Activated CD8-positive, alpha-beta memory T cell treated with anti-CD3 and anti-CD28 coated beads for 1 hour (primary cell): ENCODE results near the gene TMEM273.

Experiments used
- DNase-seq, 2 donors: peaks; one replicate each; pipeline ENCODE4 v3.0.0-alpha.2; 2020; ENCODE audit warnings: low read depth in 1 of 2; ENCODE audit errors: extremely low read depth in 1 of 2

TMEM273 gene

DNA sequence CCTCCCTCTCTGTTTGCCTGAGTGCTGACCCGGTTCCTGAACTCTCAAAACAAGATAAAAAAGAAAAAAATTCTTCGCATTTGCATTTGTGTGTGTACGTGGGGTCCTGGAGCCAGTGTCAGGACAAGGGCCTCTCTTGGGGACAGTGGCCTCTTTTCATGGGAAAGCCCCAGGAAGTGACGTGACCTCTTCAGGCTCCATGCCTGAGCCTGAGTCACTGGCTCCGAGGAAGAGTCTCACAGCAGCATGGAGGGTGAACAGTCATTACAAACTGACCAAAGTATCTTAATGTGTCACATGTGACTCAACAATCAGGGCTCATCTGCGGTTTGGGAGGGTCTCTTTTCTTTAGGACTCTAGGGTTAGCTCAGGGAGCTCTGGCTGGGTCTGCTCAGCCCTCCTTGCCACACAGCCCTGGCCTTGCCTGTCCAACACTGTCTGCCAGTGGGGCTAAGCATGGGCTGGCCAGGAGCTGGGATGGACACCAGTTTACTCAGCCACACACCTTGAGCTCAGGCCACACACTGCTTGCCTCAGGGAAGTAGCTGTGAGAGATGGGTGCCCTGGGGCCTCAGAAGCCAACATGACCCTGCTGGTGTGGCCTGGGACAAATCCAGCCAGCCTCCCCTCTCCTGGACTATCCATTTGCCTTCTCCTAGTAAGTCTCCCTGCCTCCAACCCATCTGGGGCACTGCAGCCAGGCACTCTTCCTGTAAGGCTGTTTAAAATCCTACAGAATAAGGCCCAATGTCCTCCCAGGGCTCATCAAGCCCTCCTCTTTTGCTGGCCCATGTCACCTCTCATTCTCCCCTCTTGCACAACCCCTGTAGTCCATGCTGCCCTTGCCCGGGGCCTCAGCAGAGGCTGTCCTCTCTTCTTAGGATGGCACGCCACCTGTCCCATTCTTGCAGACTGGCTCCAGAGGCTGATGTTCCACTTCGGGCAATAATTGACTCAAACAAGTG, 10.5 kb downstream of the TMEM273 start:
- peak in 1 of 2 donors; percentile 25 for DNase-seq

DNA sequence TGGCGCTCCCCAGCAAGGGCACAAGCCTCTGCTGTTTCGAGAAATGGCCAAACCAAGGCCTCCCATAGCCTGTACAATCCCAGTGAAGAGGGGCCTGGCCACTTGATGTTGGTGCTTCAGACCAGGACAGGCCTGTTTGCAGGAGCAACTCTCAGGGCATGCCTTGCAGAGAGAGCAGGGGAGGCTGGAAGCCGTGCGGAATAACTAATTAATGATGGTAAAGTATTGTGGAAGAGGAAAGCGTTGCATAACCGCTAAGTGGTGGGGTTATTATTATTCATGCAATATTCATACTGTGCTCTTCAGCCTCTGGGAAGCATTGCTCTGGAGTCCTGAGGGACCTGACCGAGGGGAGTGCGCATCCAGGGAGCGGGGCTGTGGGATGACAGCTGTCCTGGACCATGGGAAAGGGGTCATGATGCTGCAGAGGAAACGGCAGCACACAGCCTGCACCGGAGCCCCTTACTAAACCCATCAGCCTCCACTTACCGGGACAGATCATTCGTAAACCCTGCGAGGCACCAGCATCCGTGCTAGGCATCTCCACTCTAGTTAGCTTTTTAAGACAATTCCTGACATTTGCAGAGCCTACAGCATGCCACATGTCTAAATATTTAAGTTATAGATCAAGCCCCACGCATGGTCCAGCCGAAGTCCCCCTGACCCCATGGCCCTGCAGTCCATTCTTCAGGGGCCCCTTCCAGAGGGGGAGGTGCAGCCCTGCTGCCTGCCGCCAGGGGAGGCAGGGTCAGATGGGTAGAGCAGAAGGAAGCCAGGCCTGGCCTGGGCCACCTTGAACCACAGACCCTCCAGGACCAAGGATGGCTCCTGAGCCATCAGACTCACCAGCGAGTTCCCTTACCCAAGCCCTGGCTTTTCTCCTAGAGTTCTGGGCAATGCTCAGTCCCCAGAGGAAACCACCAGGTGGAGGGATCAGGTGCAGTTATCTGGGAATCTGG, 11.6 kb downstream of the TMEM273 start:
- no peak for DNase-seq

DNA sequence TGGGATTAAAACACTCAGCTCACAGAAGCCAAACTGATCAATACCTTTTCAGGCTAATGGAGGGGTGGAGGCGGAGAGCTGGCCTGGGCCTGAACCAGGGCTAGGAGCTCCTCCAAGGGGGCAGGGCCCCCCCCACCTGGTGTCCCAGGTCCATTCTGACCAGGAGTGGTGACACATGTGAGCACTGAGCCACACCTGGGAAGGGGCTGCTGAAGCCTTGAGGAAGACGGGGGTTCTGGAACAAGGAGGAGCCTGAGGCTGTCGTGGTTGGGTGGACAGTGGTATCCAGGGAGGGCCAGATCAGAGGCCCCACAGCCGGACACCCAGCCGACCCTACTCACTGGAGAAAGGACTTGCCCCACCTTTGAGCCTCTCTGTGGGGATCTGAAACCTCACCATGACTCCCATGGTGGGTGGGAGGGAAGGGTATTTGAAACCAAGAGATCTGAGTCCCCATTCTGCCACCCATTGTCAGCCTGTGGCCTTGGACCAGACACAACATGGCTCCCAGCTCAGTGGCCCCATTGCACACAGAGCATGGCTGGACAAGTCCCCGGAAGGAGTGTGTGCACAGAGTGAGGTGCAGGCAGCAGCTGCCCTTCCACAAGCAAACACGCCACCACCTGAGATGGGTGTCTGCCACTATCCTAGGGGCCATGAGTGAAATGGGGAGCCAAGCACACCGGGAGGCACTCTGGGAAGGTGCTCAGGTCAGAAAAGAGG, 12.4 kb downstream of the TMEM273 start:
- no peak for DNase-seq

DNA sequence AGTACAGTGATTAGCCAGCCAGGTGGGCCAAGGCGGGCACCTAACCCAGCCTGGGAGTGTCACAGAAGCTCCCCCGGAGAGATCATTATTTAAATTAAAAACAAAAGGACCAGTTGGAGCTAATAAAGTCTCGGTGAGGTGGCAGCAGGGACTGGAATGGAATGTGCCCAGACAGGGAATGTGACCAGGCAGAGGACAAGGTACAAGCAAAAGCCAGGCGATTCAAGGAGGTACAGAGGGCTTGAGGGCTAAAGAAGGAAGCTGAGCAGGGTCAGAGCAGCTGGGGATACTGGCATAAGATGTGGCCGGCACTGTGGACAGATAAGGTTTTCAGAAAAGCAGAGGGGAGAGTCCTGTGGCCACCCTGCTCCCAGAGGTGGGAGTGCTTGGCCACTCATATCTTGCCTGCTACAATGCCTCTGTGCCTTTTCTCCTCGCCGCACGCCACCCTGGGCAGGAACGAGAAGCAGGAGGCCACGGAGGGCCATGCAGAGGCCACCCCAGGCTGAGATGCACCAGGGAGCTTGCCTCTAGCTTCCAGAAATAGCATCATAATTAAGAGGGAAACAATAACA, 13.2 kb downstream of the TMEM273 start:
- no peak for DNase-seq

DNA sequence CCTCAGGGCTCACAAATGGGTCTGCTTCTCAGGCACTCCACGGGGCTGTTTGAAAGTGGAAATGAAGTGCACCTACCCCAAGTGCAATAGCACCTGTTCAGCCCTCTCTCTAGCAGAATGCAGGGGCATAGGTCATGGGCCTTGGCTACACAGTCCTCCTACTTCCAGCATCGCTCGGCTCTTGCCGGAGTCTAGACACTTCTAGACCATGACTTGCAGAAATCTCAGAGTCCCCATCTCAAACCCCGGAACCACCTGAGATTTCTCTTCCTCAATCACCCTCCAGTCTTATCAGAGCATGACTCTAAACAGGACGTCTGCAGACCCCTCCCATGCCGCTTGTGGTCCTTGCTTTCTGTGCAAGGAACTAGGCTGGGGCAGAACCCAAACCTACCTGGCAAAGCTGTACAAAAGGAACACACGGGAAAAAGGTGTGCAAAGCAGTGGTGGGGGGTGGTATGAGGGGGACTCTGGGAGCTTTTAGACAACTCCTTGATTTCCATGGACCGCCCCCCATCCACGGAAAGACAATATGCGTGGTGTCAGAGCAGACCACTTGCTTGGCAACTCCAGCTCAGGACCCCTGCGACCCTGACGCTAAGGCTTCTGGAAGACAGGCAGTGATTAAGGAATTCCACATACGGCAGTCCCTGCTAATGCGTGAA, 13.8 kb downstream of the TMEM273 start:
- no peak for DNase-seq

DNA sequence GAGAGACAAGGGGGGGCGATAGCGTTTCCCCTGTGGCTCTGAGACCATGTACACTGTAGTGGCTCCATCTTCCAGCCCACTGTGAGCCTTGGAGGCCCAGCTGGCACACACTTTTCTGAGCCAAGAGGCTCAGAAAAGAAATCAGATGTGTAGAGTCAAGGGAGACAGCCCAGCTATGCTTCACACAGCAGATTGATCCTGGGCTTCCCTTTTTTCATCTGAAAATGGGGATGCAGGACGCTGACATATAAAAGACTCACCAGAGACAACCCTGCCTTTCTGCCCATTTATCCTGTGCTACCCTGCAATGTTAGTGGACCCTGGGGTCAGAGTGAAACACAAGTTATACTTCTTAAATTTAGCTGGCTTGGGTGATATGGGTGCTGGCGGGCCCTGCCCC, 14.3 kb downstream of the TMEM273 start:
- DNase-seq, result no peak

DNA sequence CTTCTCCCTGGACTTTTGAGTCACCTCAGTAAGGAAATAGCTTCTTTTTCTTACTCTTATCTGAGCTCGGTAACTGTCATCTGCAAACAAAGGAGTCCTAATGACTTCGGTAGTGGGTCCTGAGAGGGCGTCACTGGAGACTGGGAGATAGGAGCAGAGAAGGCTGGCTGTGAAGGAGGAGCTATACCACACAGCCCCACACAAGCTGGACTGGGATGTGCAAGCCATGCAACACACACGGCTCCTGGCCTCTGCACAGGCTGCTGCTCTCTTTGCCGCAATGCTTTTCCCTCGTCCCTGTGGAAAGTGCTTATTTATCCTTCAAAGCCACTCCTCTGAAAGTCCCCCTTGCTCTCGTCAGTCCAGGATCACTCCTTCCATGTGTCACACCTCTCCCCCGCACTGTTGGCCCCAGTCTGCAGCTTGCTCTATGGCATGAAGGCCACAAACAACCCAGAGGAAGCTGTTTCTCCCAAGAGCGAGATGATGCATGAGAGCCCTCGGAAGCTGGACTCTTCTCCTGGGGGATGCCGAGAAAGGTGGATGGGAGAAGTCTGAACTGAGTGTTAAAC, 14.9 kb downstream of the TMEM273 start:
- no peak for DNase-seq

DNA sequence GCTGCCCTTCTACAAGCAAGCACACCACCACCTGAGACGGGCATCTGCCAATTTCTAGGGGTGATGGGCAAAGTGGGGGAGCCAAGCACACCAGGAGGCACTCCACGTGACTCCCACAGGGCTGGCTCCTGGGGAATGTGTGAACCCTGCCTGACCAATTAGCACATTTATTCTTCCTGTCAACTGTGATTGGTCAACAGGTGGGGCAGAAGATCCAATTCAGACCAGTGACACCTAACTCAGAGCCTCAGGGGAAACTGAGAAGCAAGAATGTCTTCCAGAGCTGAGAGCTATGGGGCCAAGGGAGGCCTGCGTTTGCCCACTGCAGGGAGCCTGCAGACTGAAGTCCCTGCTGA, 15.4 kb downstream of the TMEM273 start:
- DNase-seq, result no peak

DNA sequence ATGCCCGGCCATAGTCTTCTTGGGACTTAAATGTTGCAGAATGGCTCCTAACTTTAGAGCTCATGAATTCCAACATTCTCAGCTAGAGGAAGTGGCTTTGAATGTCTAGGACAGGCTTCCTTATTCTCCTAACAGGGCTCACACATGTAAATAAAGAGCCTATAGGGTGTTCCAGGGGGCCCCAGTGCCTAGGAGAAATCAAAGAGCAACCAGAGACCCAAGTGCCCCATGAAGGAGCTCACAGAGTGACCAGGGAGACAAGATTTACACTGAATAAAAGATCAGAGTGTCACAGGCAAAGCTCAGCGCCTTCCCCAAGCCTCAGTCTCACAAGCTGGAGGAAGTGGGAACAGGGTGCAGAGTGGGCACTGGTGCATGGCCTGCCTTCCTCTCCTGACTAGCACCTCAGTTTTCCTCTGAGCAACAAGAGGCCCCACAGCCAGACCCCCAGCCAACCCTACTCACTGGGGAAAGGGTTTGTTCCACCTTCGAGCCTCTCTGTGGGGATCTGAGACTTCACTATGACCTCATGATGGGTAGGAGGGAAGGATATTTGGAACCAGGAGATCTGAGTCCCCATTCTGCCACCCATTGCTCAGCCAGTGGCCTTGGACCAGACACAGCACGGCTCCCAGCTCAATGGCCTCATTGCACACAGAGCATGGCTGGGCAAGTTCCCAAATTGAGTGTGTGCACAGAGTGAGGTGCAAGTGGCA, 16.0 kb downstream of the TMEM273 start:
- no peak for DNase-seq

DNA sequence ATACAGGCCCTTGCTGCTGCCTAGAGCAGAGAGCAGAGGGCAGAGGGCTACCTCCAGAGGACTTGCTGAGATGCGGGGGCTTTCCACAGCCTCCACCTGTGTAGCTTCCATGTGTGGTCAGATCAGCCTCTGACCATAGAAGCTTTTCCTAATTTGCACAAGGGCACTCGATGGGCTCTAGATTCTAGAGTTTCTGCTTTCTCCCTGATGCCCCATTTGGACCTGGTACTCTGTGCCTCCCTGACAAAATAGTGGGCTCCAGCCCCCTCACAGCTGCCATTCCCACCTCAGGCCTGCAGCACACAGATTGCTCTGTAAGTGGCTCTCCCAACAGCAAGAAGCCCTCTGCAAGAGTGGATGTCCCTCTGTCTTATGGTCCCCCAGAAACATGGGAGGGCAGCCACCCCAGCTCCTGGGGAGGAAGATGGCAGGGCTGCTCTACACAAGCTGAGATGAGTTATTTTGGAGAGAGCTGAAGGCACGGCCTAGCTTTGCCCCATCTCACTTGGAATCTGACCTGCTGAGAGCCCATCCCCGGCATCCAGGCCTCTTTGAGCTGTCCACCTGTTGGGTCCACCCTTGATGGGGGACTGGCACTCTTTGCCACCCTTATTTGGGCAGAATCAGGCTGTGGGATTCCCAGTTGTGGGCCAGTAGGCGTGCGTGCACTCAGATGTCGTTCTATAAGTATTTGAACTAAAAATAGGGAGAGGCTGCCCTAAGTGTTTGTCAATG, 16.7 kb downstream of the TMEM273 start:
- DNase-seq, result no peak

DNA sequence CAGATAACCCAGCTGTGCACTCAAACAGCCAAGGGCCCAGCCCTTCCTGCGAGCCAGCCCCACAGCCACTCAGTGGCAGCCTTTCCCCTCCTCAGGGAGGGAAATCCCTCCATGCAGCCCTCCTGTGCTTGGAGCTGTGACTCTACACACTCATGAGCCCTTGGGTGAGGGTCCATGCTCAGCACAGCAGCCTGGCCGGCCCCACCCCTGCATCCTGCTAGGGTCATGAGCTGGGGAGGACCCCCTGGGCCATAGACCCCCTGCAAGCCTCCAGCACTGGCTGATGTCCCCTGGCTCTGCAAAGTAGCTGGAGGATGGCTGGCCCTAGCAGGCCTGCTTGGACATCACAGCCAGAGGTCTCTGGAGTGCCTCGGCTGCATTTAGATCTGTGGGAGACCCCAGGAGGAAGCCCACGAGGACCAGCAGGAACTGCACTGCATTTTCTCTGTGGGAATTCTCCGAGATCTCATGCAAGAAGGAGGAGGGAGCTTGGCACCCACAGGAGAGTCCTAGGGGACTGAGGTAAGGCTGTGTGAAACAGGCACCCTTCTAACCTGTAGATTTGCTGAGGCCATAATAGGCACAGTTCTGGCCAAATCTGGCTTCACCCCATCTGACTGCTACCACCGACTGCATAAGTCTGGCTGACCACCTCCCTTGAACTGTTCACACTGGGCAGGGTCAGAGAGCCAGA, 17.4 kb downstream of the TMEM273 start:
- no peak for DNase-seq

DNA sequence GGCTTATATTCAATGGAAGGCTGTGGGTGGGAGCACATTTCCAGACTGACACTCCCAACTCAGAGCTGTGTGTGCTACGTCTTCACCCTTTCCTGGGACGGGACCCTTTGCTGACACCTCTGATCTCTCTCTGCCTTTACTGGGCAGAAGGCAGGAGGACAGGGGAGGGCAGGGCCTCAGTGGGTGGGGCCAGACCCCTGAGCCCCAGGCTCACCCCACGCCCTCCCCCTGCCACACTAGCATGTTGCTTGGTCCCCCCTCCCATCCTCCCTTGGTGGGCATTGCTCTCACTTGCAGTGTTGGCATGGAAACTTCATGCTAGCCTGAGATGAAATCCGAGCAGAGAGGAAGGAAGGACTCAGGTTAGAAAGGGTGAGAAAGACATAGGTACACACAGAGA, 18.4 kb downstream of the TMEM273 start:
- no peak for DNase-seq

DNA sequence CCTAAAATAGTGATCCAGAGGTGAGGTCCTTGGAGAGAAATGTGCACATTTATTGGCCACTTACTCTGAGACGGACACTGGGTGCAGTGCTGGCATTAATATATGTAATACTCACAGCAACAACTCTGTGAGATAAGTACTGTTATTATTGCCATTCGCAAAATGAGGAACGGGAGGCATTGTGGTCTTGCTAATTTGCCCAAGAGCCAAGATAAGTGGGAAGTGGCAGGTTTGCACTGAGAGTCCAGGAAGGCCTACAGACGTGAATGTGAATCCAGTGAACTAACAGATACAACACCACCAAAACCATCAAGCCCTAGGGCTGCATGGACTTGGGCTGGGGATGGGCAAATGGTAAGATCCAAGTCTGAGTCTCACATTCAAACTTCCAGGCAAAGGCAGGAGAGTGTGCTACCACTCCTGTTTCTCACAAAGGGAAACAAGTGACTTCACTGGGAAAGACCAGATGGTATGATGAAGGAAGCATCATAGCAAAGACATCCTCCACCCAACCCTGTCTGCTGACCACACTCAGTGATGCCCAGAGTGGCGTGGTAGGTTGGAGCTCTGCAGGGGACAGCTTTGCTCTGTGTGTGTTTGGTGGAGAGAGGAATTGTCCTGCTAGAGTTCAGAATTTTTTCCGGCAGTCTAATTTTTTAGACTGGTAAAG, 19.2 kb downstream of the TMEM273 start:
- no peak for DNase-seq

DNA sequence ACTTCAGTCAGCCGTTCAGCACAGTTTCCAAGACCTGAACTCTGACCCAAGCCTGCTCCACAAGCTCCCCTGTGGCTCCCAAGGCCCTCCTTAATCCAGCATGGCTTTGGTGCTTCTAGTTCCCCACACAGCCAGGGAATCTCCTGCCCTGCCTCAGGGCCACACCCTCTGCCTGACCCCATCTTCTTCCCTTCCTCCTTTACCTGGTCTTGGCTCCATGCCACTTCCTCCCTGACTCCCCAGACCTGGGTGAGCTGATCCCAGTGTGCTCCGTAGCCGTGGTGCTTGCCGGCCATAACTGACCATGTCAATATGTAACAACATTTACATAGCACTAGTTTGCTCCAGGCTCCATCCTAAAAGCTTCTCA, 20.0 kb downstream of the TMEM273 start:
- no peak for DNase-seq

DNA sequence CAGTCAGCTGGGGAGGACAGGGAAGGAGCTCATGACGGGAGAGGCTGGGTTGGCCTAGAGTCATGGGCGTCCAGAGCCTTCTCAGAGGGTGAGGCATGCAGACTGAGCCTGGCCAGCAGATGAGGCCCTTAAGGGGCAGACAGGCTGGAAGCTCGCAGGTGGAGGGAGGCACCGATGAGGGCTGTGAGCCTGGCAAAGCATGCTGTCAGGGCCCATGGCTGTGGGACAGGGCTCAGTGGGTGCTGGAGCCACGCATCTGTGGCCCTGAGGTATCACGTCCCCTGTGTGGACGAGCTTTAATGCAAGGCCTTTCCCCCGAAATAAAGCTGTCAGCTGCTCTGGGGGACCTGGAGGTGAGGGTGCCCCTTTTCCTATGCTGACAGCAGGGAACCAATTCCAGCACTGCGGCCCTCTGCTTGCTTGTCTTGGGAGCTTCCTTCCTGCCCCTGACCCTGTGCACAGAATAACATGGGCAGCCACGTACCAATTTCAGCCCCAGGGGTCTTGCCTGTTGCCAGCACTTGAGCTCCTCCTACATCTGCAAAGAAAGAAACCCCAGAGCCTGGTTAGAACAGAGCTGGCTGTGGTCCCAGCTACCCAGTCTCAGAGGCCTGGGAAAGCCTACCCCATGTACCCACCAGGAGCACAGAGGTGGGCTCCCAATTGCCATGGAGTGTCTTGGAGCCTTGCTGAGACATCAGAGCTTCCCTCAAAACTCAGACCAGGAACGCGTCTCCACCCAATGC, 20.6 kb downstream of the TMEM273 start:
- no peak for DNase-seq

DNA sequence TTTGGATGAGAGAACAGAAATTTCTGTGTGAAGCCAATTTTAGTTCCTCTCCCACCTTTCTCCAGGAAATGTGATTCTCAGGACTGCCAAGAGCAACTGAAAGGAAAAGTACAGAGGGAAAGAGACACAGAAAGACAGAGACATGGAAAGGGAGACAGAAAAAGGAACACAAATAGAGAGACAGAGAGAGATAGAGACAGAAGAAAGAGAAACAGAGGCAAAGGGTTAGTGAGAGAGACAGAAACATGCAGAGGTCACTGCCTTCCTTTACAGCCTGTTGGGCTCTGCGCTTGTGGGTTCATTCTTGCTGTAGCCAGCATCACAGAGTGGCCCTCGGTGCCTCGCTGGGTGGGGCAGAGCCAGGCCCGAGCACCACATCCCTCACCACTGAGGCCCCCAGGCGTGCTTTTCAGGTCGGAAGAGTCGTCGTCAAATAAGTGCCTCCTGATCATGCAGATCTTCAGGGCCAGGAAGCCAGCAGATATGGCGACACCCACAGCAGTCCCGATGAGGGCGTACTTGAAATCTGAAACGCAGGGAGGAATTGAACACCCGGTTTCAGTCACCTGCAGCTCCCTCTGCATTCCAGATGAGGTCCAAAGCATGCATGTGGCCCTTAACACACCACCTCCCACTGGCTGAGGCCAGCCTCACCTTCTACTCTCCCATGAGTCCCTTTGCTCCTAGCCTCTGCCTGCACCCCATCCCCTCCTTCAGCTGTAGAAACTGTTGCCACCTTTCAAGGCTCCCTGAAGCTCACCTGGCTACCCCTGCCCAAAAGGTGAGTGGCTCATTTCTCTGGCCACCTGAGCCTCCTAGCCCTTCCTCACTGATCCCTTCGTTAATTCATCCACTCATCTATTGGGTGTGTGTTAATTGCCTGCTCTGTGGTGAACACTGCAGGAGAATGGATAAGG, 21.4 kb downstream of the TMEM273 start:
- no peak for DNase-seq
